Stimulated activated CD8-positive, alpha-beta memory T cell treated with anti-CD3 and anti-CD28 coated beads, Interleukin-12 subunit alpha, Interleukin-12 subunit beta, amount 100 ng/mL, for 1 hour (primary cell): ENCODE results near the gene CDH6.

ENCODE experiments used
- DNase-seq: peaks from one replicate; pipeline ENCODE4 v3.0.0-alpha.2; 2020; ENCODE audit warnings: low read depth

CDH6 gene

DNA sequence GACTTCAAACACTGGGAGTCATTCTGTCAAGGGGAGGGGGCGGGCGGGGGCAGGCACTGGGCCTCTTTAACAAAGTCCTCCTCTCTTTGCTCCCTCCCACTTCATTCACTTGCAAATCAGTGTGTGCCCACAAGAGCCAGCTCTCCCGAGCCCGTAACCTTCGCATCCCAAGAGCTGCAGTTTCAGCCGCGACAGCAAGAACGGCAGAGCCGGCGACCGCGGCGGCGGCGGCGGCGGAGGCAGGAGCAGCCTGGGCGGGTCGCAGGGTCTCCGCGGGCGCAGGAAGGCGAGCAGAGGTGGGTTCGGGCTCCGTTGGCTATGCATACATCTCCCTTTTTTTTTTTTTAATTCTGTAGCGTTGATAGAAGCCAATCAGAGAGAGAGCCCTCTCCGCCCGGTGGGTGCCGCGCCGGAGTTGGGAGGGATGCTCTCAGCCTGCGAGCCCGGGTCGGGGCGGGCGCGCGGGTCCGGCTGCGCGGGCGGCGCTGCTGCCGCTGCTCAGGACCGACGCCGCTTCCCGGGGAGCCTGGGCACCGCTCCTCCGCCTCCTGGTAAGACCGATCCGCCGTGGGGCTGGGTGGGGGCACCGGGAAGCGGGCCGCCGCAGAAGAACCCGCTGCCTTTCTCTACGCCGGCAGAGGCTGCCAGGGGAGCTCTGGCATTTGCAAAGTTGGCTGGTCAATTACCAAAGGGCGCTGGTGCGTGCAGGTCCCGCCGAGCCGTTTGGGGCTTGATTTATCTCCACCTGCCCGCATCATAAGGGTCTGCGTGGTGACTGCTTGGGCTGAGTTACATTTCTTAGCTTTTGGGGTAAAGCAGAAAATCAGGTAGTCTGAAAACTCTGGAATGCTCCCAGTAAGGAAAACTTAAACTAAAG is at the start of gene CDH6:
TSS of gene CDH6 (plus strand) at position 96 of the 877 bp plus-strand sequence. CDS start 73,788 bp downstream, outside the sequence.
- no peak for DNase-seq

DNA sequence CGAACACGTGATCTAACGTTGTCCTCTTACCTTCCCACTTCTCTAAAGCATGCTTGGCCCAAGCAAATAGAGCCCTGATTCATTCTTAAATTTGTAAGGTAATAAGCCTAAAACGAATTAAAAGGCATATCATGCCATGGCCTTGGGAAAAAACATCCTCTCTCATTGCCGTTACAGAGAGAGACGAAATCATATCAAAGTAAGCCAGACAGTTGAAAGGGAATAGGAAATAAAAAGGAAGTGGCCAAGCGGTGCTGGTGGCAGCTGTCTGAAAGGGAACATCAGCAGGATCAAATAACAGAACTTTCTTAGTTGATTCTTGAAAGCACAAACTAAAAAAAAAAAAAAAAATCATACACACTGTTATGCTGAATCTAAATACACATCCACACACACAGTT is 49.1 kb upstream of the CDH6 start:
- DNase-seq: no peak

DNA sequence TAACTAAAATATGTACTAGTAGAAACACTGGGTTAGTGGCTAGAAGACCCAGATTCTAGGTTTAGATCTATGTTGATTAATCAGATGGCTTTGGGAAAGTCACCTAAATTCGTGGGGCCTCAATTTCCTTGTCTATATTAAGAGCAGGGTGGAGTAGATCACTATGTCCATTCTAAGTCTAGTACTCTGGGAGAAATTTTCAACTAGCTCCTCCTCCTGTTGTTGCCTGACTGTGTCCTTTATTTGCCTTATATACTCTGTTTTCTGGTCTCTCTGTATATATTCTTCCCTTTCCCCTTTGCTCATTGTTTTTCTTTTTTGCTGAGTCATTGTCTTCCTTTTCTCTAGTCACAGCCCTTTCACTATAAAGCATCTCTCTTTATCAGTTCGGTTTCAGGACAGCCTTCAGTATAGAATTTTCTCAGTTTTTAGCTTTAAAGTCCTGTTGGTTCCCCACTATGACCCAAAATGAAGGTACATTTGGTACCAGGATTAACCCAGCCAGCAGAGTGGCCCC is 44.5 kb upstream of the CDH6 start:
- DNase-seq: no peak

DNA sequence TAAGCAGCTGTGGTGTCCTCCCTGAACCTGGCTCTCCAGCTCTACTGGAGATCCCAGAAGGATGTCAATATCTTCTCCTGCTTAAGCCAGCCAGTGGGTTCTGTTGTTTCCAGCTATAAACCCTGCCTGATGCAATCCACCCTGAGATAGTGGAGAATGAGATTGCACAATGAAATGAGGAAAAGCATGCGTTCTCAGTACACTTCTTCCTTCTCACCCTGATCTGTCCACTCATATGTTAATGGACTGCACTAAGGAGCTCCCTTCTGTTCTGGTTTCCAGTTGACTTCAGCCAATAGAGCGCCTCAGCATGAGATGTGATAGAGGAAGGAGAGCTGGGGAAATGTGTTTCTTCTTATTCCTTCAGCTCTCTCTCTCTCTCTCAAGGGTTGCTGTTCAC is 40.0 kb upstream of the CDH6 start:
- no peak for DNase-seq

DNA sequence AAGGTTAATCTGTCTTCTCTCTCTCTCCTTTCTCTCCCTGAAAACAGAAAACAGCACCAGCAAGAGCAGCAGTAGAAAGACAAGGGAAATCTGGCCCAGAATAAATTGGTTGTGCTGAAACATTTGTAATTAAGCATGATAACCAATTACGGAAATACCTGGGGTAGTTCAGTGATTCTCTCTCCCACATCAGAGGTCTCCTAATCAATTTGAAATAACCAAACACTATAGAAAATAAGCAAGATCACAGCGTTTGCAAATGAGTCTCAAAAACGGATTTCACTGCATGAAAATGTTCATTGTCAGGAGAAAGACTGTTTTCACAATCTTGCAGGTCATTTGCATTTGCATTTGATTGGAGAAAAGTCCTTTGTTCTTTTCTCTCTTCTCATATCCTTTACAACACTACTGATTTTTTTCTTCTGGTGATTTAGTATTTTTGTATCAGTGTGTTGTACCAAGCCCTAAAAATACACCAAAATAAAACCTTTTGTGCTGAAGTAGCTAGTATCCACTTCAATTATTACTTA is 36.8 kb upstream of the CDH6 start:
- no peak for DNase-seq

DNA sequence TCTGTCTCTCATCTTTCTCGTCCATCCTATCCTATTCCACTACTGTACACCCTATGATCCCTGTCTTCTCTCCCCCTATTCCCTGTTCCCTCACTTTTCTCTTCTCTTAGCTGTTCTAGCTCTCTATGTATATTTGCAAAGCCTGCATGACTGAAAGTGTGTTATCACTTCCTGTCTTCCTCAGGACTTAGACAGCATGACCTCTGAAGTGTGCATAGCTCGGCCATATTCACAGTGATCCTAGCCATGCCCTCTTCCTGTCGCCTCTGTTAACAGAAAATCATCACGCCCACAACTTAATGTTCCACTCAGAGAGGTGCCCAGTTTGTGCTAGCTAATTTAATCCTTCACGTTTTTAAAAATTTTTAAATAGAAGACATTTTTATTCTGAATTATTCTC is 35.8 kb upstream of the CDH6 start:
- no peak for DNase-seq

DNA sequence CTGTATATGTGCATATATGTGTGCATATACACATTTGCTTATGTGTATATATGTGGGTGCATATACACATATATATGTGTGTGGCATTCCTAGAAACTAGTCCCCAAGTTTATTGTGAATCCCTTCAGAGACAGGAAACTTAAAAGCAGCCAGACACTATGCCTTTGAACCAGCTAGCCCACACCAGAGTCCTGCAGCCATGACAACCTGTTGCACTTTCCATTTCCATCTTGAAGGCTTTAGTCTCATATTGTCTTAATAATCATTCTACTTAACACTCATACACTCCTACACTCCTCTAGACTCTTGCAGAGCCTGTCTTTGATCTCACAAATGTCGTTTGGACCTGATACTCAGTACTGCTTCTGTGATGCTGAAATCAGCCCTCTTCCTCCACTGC is 34.8 kb upstream of the CDH6 start:
- DNase-seq: no peak

DNA sequence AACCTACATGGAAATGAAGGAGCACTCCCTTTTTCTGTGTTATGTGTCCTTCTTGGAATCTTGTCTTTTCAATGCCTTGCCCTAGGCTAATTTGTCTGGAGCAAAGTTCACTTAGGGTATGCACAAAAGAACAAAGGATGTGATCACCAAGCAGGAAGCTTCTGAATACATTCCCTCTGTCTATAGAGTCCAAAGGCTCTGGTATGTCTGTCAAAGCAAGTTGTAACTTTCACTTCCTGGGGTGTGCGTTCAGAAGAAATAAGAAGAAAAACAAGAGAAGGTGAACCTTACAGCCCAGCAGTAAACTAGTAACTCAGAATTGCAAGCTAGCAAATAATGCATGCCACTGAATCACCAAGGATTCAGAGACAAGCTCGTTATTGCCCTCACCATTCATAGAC is 31.7 kb upstream of the CDH6 start:
- no peak for DNase-seq

DNA sequence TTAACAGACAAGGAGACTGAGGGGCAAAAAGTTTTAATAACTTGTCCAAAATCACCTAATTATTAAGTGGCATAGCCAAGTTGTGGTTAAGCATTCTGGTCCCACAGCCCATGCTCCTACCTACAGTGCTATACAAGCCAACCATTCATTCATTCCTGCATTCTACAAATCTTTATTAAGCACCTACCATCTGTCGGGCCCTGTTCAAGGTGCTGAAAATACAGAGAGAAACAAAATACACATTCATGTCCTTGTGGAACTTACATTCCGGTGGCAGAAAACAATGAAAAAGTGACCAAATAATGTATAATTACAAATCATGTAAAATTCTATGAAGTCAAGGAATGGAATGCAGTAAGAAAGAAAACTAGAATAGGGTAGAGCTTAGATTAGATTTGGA is 27.8 kb upstream of the CDH6 start:
- no peak for DNase-seq

DNA sequence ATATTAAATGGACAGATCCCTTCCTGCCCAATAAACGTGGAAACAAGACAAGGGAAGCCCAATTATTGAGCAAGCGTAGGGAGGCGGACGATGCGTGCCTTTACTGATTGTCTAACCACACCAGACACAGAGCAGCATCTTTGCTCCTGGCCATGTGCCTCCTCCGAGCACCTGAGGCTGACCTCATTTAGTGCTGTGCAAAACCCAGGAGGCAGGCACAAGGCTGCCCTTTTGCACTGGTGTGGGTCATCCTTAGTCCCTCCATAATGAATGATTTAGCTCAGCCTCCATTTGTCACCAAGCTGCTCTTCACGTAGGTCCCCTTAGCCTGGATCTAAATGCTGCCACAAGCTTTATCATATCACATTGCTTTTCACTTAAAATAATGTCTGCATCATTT is 24.1 kb upstream of the CDH6 start:
- no peak for DNase-seq

DNA sequence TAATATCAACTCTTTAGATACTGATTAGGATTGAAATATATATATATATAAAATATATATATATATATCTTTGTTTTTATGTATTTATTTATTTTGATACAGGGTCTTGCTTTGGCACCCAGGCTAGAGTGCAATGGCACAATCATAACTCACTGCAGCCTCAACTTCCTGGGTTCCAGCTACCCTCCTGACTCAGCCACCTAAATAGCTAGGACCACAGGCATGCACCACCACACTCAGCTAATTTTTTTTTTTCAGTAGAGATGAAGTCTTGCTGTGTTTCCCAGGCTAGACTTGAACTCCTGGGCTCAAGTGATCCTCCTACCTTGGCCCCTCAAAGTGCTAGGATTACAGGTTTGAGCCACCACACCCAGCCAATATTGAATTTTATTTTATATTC is 20.6 kb upstream of the CDH6 start:
- no peak for DNase-seq

DNA sequence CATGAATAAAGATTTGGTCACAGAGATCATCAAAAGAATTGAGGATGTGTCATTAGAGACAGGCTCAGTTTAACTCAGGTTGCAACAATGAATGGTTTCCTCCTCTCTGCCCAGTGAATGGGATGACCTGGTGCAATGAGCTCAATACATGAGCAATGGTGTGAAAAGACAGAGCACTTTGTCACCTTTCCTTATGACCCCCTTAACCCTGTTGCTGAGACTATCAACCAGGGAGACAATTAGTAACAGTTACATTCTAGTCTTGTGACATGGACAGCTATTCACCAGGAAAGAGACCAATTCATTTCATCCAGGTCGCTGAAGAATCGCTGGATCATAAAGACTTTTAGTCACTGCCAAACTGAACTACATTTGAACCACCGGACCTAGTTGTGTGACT is 19.9 kb upstream of the CDH6 start:
- DNase-seq: no peak

DNA sequence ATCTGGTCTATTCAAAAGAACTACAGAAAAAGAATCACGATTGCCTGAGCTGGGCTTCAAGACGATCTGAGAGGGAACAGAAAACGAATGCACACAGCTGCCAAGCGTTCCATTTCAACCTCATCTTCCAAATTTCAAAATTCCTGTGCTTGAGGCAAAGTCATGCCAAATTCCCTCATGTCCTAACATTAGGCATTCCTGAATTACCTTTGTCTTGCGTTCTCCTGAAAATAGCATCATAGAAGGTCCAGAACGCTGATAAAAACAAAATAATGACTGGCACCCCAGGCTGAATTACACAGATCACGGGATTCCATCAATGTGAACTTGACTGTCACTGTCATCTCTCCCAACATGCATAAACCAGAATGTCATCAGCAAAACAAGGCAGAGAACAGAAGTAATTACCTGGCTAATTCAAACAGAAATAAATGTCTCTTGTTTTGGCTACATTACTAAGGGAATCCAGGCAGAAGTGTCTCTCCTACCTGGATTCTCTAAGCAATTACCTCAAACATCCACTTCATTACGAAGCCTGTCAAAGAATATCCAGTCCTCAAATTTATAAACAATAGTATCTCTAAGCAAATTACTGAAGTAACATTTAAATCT is 12.0 kb upstream of the CDH6 start:
- DNase-seq: no peak

DNA sequence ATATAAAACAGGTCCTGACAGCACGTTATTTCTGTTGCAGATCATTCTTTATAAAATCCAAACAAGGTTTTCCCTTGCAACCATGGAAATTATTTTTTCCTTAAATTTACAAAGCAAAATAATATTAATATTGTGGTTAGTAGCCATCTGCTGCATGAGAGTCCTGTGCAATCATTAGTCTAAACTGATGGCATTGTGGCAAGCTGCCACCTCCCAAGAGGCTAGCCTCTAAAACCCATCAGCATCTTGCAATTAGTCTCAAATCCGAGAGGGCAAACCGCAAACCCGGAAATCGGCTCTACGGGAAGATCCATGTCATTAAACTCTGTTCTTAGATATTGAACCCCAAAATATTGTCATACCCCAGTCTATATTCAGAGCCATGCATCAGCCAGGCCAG is 11.3 kb upstream of the CDH6 start:
- DNase-seq: no peak

DNA sequence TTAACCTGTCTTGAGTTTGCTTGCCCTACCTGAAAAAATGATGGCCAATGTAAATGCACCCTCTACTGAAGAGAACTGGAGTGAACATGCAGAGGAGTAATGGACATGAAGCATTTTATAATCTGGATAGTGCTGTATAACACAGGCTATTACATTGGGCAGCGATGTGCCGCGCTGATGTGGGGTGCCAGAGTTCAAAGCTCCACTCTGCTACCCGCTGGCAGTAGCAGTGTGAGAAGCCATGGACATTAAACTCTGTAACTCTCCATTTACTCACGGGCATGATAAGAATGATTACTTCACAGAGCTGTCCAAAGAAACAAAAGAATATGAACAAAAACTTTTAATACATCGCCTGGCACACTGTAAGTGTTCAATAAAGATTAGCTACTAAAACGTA is 7.5 kb upstream of the CDH6 start:
- DNase-seq: no peak

DNA sequence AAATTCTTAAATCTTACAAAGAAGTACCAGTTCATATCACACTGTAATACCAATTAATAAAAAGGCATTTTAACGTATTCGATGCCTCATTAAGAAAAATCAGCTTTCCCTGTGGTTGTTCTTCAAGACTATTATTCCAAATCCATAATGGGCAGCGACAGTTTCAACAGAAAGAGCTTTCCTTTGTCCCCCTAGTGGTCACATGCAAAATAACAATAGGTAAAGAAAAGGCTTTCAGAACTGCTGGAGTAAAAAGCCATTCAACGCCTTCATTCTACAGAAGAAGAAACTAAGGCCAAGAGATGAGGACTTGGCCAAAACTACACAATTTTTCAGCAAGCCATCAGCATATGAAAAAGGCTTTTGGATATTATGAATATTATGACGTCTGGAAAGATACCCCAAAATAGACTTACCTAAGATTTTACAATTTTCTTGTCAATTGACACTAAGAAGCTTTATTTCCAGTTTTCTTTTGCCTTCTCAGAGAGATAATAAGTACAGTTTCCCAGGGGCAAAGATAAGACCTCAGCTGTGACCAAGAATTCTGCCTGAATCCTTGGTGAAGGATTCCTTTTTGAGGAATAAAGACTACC is 6.7 kb upstream of the CDH6 start:
- DNase-seq: no peak

DNA sequence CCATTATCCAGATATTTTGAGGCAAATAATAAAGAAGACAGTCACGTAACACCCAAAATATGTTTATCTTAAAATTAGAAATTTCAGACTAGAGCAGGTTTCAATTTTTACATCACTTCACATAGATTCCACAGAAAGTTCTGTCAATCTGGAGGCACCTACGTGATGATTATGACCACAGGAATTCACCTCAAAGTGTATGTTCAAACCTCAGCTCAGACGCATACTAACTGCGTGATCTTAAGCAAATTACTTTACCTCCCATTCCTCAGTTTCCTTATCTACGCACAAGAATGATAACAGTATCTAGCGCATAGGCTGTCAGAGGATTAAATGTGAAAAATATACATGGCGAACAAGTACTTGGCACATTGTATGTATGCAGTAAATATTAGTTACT is 5.9 kb upstream of the CDH6 start:
- DNase-seq: no peak

DNA sequence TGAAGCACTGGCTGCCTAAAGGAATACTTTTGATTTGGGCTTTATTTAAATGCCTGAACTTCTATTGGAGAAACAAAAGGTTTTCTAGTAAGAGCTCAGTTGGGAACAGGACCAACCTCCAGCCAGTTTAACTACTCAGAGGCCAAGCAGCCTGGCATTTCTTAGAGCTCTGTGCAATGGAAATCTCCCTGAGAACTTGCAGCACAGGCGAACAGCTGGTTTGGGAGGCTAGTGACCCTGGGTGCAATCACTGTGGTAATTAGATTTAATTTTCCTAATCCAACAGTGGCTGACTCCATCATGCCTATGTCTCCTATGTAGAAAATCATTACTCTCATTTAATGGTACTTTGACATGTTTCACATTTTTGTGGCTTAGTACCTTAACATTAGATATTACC is 1.0 kb upstream of the CDH6 start:
- no peak for DNase-seq

DNA sequence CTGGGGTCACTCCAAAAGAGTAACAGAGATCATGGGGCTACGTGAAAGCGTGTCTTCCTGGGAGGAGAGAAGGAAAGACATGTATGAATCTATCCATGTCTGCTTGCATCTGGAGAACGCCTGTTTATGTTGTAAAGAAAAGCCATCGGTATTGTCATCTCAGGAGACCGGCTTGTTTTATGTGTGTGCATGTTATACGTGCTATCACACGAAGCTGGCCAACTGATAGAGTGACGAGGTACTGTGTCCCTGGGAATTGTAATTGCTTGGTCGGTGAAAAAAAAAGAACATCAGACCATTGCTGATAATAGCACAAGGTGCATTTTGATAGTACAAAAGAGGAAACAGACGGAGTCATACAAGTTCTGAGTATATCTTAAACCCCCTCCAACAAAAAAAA is 370 bp upstream of the CDH6 start:
- DNase-seq: no peak

DNA sequence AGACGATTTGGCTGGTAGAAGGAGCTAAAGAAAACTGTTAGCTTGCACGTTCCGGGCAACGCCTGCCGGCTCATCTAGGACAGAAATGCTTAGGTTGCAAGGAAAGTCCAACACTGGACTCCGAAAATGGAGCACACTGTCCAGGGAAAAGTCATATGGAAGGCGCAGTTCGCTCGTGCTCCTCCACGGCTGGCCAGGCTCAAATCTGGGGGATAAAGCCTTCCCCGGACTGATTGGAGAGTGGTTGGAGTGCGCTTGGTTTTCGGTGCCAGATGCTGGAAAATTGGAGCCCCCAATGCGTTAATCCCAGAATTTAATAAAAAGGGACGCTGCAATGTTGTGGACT is 955 bp downstream of the CDH6 start:
- DNase-seq: no peak

DNA sequence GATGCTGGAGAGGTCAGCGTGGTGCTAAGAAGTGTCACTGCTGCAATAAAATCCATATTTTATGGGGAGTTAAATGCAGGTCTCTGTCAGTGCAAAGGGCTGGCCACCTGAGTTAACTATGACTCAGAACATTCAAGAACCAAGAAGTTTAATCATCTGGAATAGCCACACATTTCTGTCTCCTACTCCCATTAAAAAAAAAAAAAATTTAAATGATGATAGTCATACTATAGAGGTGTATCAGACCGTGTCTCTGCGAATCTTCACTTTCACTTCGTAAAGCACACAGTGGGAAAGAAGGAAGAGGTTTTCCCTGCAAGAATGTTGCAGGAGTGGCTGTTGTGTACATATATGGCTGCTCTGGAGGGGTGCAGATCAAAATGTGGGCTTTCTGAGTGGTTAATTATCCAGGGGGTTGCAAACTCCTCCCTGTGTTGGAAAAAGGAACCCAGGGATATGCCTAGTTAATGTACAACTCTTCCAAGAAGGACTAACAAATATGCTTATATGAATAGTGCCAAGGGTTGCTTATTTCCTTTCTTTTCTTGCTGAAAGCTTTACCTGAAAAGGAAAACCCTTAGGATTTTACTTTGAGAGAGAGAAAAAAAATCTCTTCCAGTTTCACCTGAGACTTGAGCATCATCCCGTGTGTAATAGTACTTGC is 1.5 kb downstream of the CDH6 start:
- DNase-seq: no peak

DNA sequence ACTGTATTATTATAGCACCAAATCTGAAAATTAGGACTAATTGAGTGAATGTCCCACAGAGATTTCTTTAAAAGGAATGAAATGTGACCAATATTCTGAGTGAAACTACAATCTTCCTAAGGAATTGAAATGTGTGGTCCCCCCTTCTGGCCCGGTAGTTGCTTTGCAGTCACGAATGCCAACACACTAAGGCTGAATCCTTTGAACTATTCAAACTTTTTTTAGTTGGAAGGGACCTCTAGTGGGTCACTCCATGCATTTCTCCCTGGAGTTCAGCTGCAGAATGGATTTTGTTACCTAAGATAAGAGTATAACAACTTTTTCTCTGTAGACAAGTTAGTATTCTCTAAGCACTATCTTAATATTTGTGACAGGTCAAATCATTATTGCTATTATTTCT is 2.8 kb downstream of the CDH6 start:
- no peak for DNase-seq

DNA sequence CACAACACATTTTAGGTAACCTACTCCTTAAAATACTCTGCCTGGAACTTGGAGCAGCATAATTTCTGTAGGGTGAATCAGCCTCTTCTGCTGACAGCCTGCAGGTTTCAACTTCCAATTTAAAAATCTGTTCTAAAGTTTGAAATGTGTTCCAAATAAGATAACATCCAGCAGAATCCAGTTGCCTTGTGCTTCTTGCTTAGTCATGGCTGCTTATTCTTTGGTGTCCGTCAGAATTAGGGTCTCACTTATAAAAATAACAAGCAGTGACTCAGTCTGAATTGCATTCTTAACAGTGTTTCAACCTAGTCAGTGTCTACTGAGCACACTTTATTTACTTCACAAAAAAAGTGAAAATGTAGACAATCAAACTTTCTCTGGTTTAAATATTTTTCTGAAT is 3.7 kb downstream of the CDH6 start:
- DNase-seq: no peak
